Effector memory CD8-positive, alpha-beta T cell (primary cell): ENCODE data around the gene GRAP2.
"Not testable (repeated sequence)": the region's sequence is repeated elsewhere in the genome, so short reads cannot be mapped to it uniquely, and the experiment has no call there.

Experiments used
- ATAC-seq: fragments of 150-1000 bp; cut with Tn5 transposase; replicated peaks from 2 replicates; pipeline ENCODE4 v1.10.0; 2021; ENCODE audit warnings: mild to moderate bottlenecking, moderate library complexity
- DNase-seq, 3 experiments: peaks; one replicate each; pipeline ENCODE4 v3.0.0; 2021
- H3K27ac Mint-ChIP-seq, 2 donors: one replicate each; pipeline ENCODE4 v1.8.0; 2022; ENCODE audit warnings: mild to moderate bottlenecking in 2 of 2, mixed read lengths in 2 of 2, moderate library complexity in 2 of 2
- H3K27me3 Mint-ChIP-seq, 2 donors: one replicate each; pipeline ENCODE4 v1.8.0; 2022; ENCODE audit warnings: mixed read lengths in 2 of 2
- H3K36me3 Mint-ChIP-seq: one replicate; pipeline ENCODE4 v1.8.0; 2022; ENCODE audit warnings: mild to moderate bottlenecking, moderate library complexity, mixed read lengths; ENCODE audit not compliant: insufficient read depth
- H3K4me1 Mint-ChIP-seq, 2 donors: one replicate each; pipeline ENCODE4 v1.8.0; 2022; ENCODE audit warnings: low read depth in 2 of 2, mixed read lengths in 2 of 2
- H3K4me3 Mint-ChIP-seq, 2 donors: one replicate each; pipeline ENCODE4 v1.8.0; 2022; ENCODE audit warnings: mild to moderate bottlenecking in 2 of 2, mixed read lengths in 2 of 2, moderate library complexity in 2 of 2
- H3K9me3 Mint-ChIP-seq, 2 donors: one replicate each; pipeline ENCODE4 v1.8.0; 2022; ENCODE audit warnings: mixed read lengths in 2 of 2

GRAP2 gene

GRCh38 chr22:39947220-39948216 is 46.6 kb downstream of the GRAP2 start:
- H3K4me1 Mint-ChIP-seq: peaks cover 76 to 87% of the 10 kb centered on the region in 2 donors
- peak overlapping the region; percentile 69 to 91 for H3K27ac Mint-ChIP-seq
- peak overlapping the region in 1 of 2 donors; percentile 48 for H3K4me3 Mint-ChIP-seq
- H3K36me3 Mint-ChIP-seq: peaks cover 38% of the 10 kb centered on the region
- no peaks in the 10 kb centered on the region for H3K9me3 Mint-ChIP-seq
- no peak for DNase-seq
- no peaks in the 10 kb centered on the region for H3K27me3 Mint-ChIP-seq
- ATAC-seq: no peak

GRCh38 chr22:39949964-39950737 is 49.3 kb downstream of the GRAP2 start:
- H3K4me3 Mint-ChIP-seq: peak overlapping the region in 1 of 2 donors; percentile 38
- DNase-seq: no peak
- H3K36me3 Mint-ChIP-seq: peaks cover 57% of the 10 kb centered on the region

GRCh38 chr22:39951603-39952293 is 50.9 kb downstream of the GRAP2 start:
- peaks cover 70% of the 10 kb centered on the region for H3K36me3 Mint-ChIP-seq
- peak overlapping the region; percentile 83 to 94 for H3K27ac Mint-ChIP-seq
- peak; percentile 75 for ATAC-seq
- not testable (repeated sequence) for DNase-seq, H3K27me3 Mint-ChIP-seq, H3K9me3 Mint-ChIP-seq
- peak overlapping the region; percentile 48 to 72 for H3K4me3 Mint-ChIP-seq
- peaks cover 71 to 72% of the 10 kb centered on the region in 2 donors for H3K4me1 Mint-ChIP-seq

More at GRCh38 chr22:39949964-39950737, 49.3 kb downstream of the GRAP2 start:
- Mint-ChIP-seq H3K27me3 (no peaks in the 10 kb centered on the region), H3K9me3 (no peaks in the 10 kb centered on the region), H3K27ac (peak overlapping the region; percentile 83 to 94), H3K4me1 (peaks cover 72 to 76% of the 10 kb centered on the region in 2 donors)
- no peak for ATAC-seq

- Mint-ChIP-seq H3K4me3 (peak overlapping the region; percentile 47 to 48), H3K36me3 (peaks cover 76% of the 10 kb centered on the region), H3K27me3 (no peaks in the 10 kb centered on the region), H3K9me3 (no peaks in the 10 kb centered on the region), H3K27ac (peak overlapping the region; percentile 83 to 94), H3K4me1 (peaks cover 67 to 68% of the 10 kb centered on the region in 2 donors)
- ATAC-seq (peak; percentile 80), DNase-seq (no peak)
These were observed 51.5 kb downstream of the GRAP2 start for GRCh38 chr22:39952347-39952746.

GRCh38 chr22:39953101-39953500 is 52.2 kb downstream of the GRAP2 start:
- DNase-seq (no peak), ATAC-seq (no peak)
- peak overlapping the region; percentile 83 to 94 for H3K27ac Mint-ChIP-seq
- H3K36me3 Mint-ChIP-seq: peaks cover 79% of the 10 kb centered on the region
- H3K4me1 Mint-ChIP-seq: peaks cover 70 to 73% of the 10 kb centered on the region in 2 donors
- H3K27me3 Mint-ChIP-seq: no peaks in the 10 kb centered on the region
- peak overlapping the region; percentile 46 to 54 for H3K4me3 Mint-ChIP-seq
- H3K9me3 Mint-ChIP-seq: no peaks in the 10 kb centered on the region

- peaks cover 70 to 76% of the 10 kb centered on the region in 2 donors for H3K4me1 Mint-ChIP-seq
- no peaks in the 10 kb centered on the region for H3K27me3 Mint-ChIP-seq
- peak overlapping the region; percentile 83 to 94 for H3K27ac Mint-ChIP-seq
- ATAC-seq (no peak), DNase-seq (no peak)
- H3K9me3 Mint-ChIP-seq: no peaks in the 10 kb centered on the region
- peaks cover 86% of the 10 kb centered on the region for H3K36me3 Mint-ChIP-seq
- no peak overlapping the region for H3K4me3 Mint-ChIP-seq
These were observed 53.7 kb downstream of the GRAP2 start for GRCh38 chr22:39954584-39955055.

- DNase-seq (no peak), ATAC-seq (no peak)
- Mint-ChIP-seq H3K9me3 (no peaks in the 10 kb centered on the region), H3K27me3 (no peaks in the 10 kb centered on the region), H3K27ac (peak overlapping the region; percentile 83 to 94), H3K36me3 (peaks cover 92% of the 10 kb centered on the region), H3K4me1 (peaks cover 70 to 77% of the 10 kb centered on the region in 2 donors), H3K4me3 (peak overlapping the region; percentile 19 to 21)
These were observed 54.8 kb downstream of the GRAP2 start for GRCh38 chr22:39955675-39956074.

GRCh38 chr22:39956932-39957664 is 56.2 kb downstream of the GRAP2 start:
- peak overlapping the region in 1 of 2 donors; percentile 41 for H3K4me3 Mint-ChIP-seq
- H3K9me3 Mint-ChIP-seq: no peaks in the 10 kb centered on the region
- H3K27ac Mint-ChIP-seq: peak overlapping the region; percentile 87 to 94
- H3K4me1 Mint-ChIP-seq: peaks cover 68 to 76% of the 10 kb centered on the region in 2 donors
- H3K27me3 Mint-ChIP-seq: no peaks in the 10 kb centered on the region
- no peak for DNase-seq
- no peak for ATAC-seq
- H3K36me3 Mint-ChIP-seq: peaks cover 95% of the 10 kb centered on the region

- H3K9me3 Mint-ChIP-seq: no peaks in the 10 kb centered on the region
- ATAC-seq: no peak
- peaks cover 96% of the 10 kb centered on the region for H3K36me3 Mint-ChIP-seq
- H3K4me3 Mint-ChIP-seq: peak overlapping the region in 1 of 2 donors; percentile 55
- peak overlapping the region; percentile 87 to 94 for H3K27ac Mint-ChIP-seq
- peaks cover 64 to 67% of the 10 kb centered on the region in 2 donors for H3K4me1 Mint-ChIP-seq
- no peaks in the 10 kb centered on the region for H3K27me3 Mint-ChIP-seq
- DNase-seq: no peak
These were observed 57.3 kb downstream of the GRAP2 start for GRCh38 chr22:39958009-39958711.

GRCh38 chr22:39958949-39959639 is 58.2 kb downstream of the GRAP2 start:
- Mint-ChIP-seq H3K4me3 (peak overlapping the region; percentile 55 to 57), H3K9me3 (no peaks in the 10 kb centered on the region), H3K27ac (peak overlapping the region; percentile 87 to 94), H3K36me3 (peaks cover 96% of the 10 kb centered on the region), H3K4me1 (peaks cover 58 to 60% of the 10 kb centered on the region in 2 donors), H3K27me3 (no peaks in the 10 kb centered on the region)
- DNase-seq: no peak
- no peak for ATAC-seq

- H3K9me3 Mint-ChIP-seq: no peaks in the 10 kb centered on the region
- H3K36me3 Mint-ChIP-seq: peaks cover 96% of the 10 kb centered on the region
- no peaks in the 10 kb centered on the region for H3K27me3 Mint-ChIP-seq
- peak within 1 kb of the TSS; percentile 62 to 66 for H3K4me3 Mint-ChIP-seq
- peaks cover 59 to 61% of the 10 kb centered on the region in 2 donors for H3K4me1 Mint-ChIP-seq
- ATAC-seq (peak; percentile 28), DNase-seq (peak in 1 of 3 experiments; percentile 19)
- peak within 1 kb of the TSS; percentile 93 to 94 for H3K27ac Mint-ChIP-seq
These were observed 59.0 kb downstream of the GRAP2 start, which contains the start of gene TMA7B for GRCh38 chr22:39959640-39960447. TSS of gene TMA7B (plus strand) at chr22:39960397. CDS start at chr22:39964375, 3,978 bp downstream.
